Parathyroid adenoma (tissue), 2 donors: Measurements from ENCODE around the gene HNRNPLL.
"Not testable (repeated sequence)": the region's sequence is repeated elsewhere in the genome, so short reads cannot be mapped to it uniquely, and the experiment has no call there.

Source experiments
- H2AFZ ChIP-seq: fragments of 300-600 bp; sonication (generic); one replicate; pipeline ENCODE4 v1.7.0; 2017; ENCODE audit warnings: antibody characterized with exemption, mild to moderate bottlenecking
- H3K27ac ChIP-seq: fragments of 300-600 bp; sonication (generic); one replicate; pipeline ENCODE4 v1.7.0; 2017
- H3K27me3 ChIP-seq: fragments of 300-600 bp; sonication (generic); one replicate; pipeline ENCODE4 v1.7.0; 2017; ENCODE audit warnings: low read length; ENCODE audit not compliant: control insufficient read depth, insufficient read depth
- H3K36me3 ChIP-seq: fragments of 300-600 bp; sonication (generic); one replicate; pipeline ENCODE4 v1.7.0; 2017; ENCODE audit warnings: low read length; ENCODE audit not compliant: control insufficient read depth, insufficient read depth
- H3K4me1 ChIP-seq: fragments of 300-600 bp; sonication (generic); one replicate; pipeline ENCODE4 v1.7.0; 2017; ENCODE audit warnings: control low read depth
- H3K4me2 ChIP-seq: fragments of 300-600 bp; sonication (generic); one replicate; pipeline ENCODE4 v1.7.0; 2017; ENCODE audit warnings: low read length
- H3K4me3 ChIP-seq: fragments of 300-600 bp; sonication (generic); one replicate; pipeline ENCODE4 v1.7.0; 2017; ENCODE audit warnings: low read depth, low read length
- H3K79me2 ChIP-seq: fragments of 300-600 bp; sonication (generic); one replicate; pipeline ENCODE4 v1.7.0; 2017; ENCODE audit warnings: control low read depth
- H3K9ac ChIP-seq: fragments of 300-600 bp; sonication (generic); one replicate; pipeline ENCODE4 v1.7.0; 2017; ENCODE audit warnings: mild to moderate bottlenecking
- H3K9me3 ChIP-seq: fragments of 300-600 bp; sonication (generic); one replicate; pipeline ENCODE4 v1.7.0; 2017; ENCODE audit warnings: low read length; ENCODE audit not compliant: control insufficient read depth
- CTCF ChIP-seq: fragments of 300-600 bp; sonication (generic); IDR thresholded peaks from one replicate; pipeline ENCODE4 v1.7.0; 2017; ENCODE audit warnings: antibody characterized with exemption, mild to moderate bottlenecking
- donor health status: primary hyperparathyroidism.

HNRNPLL gene

GRCh38 chr2:38648107-38648761, 45.5 kb upstream of the HNRNPLL start:
- Histone ChIP-seq H3K4me2 (peak overlapping the region; percentile 42), H3K36me3 (no peaks in the 10 kb centered on the region), H3K79me2 (no peaks in the 10 kb centered on the region), H3K4me3 (no peak overlapping the region), H3K27ac (no peak overlapping the region), H2AFZ (no peak overlapping the region), H3K4me1 (peaks cover 6% of the 10 kb centered on the region), H3K9me3 (no peaks in the 10 kb centered on the region), H3K9ac (no peak overlapping the region), H3K27me3 (no peaks in the 10 kb centered on the region)
- no peak for TF ChIP-seq CTCF

GRCh38 chr2:38643683-38644511, 41.2 kb upstream of the HNRNPLL start:
- not testable (repeated sequence) for H3K79me2 ChIP-seq, H3K36me3 ChIP-seq, H3K4me3 ChIP-seq, H3K9me3 ChIP-seq, H3K9ac ChIP-seq, H3K27ac ChIP-seq, H3K4me1 ChIP-seq, H3K27me3 ChIP-seq, H3K4me2 ChIP-seq, H2AFZ ChIP-seq

GRCh38 chr2:38643021-38643671, 40.4 kb upstream of the HNRNPLL start:
- Histone ChIP-seq H3K9me3 (no peaks in the 10 kb centered on the region), H3K79me2 (no peaks in the 10 kb centered on the region), H3K36me3 (no peaks in the 10 kb centered on the region), H3K4me1 (no peaks in the 10 kb centered on the region), H3K9ac (no peak overlapping the region), H3K27me3 (no peaks in the 10 kb centered on the region), H3K27ac (no peak overlapping the region), H3K4me3 (no peak overlapping the region), H2AFZ (no peak overlapping the region), H3K4me2 (no peak overlapping the region)
- no peak for TF ChIP-seq CTCF

GRCh38 chr2:38642373-38643017, 39.8 kb upstream of the HNRNPLL start:
- H3K27ac ChIP-seq, H2AFZ ChIP-seq, H3K4me2 ChIP-seq, H3K9ac ChIP-seq, H3K4me3 ChIP-seq, H3K9me3 ChIP-seq, H3K27me3 ChIP-seq, H3K36me3 ChIP-seq, H3K4me1 ChIP-seq, H3K79me2 ChIP-seq: not testable (repeated sequence)

- Histone ChIP-seq H3K9me3 (no peaks in the 10 kb centered on the region), H2AFZ (no peak overlapping the region), H3K27me3 (no peaks in the 10 kb centered on the region), H3K27ac (no peak overlapping the region), H3K36me3 (no peaks in the 10 kb centered on the region), H3K79me2 (no peaks in the 10 kb centered on the region), H3K4me3 (no peak overlapping the region), H3K9ac (no peak overlapping the region), H3K4me1 (peaks cover 11% of the 10 kb centered on the region), H3K4me2 (no peak overlapping the region)
- TF ChIP-seq CTCF = no peak
Observed at GRCh38 chr2:38636069-38636468, 33.3 kb upstream of the HNRNPLL start.
